ENCODE results near the gene KRT80. TPM values are rescaled to one million over a fixed set of nuclear protein-coding genes. Genes with fewer than 3 reads are reported as not detected.

Gene KRT80
- total RNA-seq, 1 donor = under 0.01 TPM

GRCh38 chr12:52211716-52212585 lies 20.1 kb upstream of the KRT80 start:
- DNase-seq (ENCODE audit: low read depth in 2 of 3, low spot score in 2 of 3) = no peak

- DNase-seq (ENCODE audit: low read depth in 2 of 3, low spot score in 2 of 3) = no peak
These were observed 19.3 kb upstream of the KRT80 start for GRCh38 chr12:52210925-52211650.

- DNase-seq (ENCODE audit: low read depth in 2 of 3, low spot score in 2 of 3) = no peak
These were observed 18.5 kb upstream of the KRT80 start for GRCh38 chr12:52210186-52210924.

GRCh38 chr12:52209321-52209720 lies 17.5 kb upstream of the KRT80 start:
- DNase-seq (ENCODE audit: low read depth in 2 of 3, low spot score in 2 of 3) = no peak

- DNase-seq (ENCODE audit: low read depth in 2 of 3, low spot score in 2 of 3) = no peak
These were observed 16.8 kb upstream of the KRT80 start for GRCh38 chr12:52208424-52209165.

GRCh38 chr12:52207895-52208294 lies 16.1 kb upstream of the KRT80 start:
- no peak for DNase-seq (ENCODE audit: low read depth in 2 of 3, low spot score in 2 of 3)

- no peak for DNase-seq (ENCODE audit: low read depth in 2 of 3, low spot score in 2 of 3)
These were observed 15.3 kb upstream of the KRT80 start for GRCh38 chr12:52207106-52207505.

GRCh38 chr12:52206304-52207040 lies 14.7 kb upstream of the KRT80 start:
- DNase-seq (ENCODE audit: low read depth in 2 of 3, low spot score in 2 of 3) = no peak

GRCh38 chr12:52205612-52206303 lies 13.9 kb upstream of the KRT80 start:
- no peak for DNase-seq (ENCODE audit: low read depth in 2 of 3, low spot score in 2 of 3)

- no peak for DNase-seq (ENCODE audit: low read depth in 2 of 3, low spot score in 2 of 3)
These were observed 13.2 kb upstream of the KRT80 start for GRCh38 chr12:52204931-52205505.

- no peak for DNase-seq (ENCODE audit: low read depth in 2 of 3, low spot score in 2 of 3)
These were observed 12.5 kb upstream of the KRT80 start for GRCh38 chr12:52204095-52204930.

GRCh38 chr12:52203079-52203921 lies 11.5 kb upstream of the KRT80 start:
- peak in 2 of 3 donors; percentile 85 to 92 for DNase-seq (ENCODE audit: low read depth in 2 of 3, low spot score in 2 of 3)

- DNase-seq (ENCODE audit: low read depth in 2 of 3, low spot score in 2 of 3) = no peak
These were observed 10.7 kb upstream of the KRT80 start for GRCh38 chr12:52202361-52203078.

GRCh38 chr12:52201451-52201839 lies 9.6 kb upstream of the KRT80 start:
- no peak for DNase-seq (ENCODE audit: low read depth in 2 of 3, low spot score in 2 of 3)

GRCh38 chr12:52200781-52201450 lies 9.1 kb upstream of the KRT80 start:
- DNase-seq (ENCODE audit: low read depth in 2 of 3, low spot score in 2 of 3) = no peak
